SK-N-MC (cell line): Measurements from ENCODE around the gene CACHD1.

Experiments
- DNase-seq: peaks from one replicate; pipeline ENCODE4 v3.0.0-alpha.2; 2011; ENCODE audit warnings: low read depth, low spot score
- H3K27ac ChIP-seq: fragments of 200-600 bp; sonication (generic); 2 replicates; pipeline ENCODE4 v1.5.1; 2016; ENCODE audit warnings: mixed run types
- H3K36me3 ChIP-seq: fragments of 200-600 bp; sonication (generic); 2 replicates; pipeline ENCODE4 v1.6.1; 2017; ENCODE audit warnings: antibody characterized with exemption, low read length, mixed read lengths; ENCODE audit not compliant: insufficient read depth
- H3K4me3 ChIP-seq: fragments of 200-600 bp; sonication (generic); 2 replicates; pipeline ENCODE4 v1.5.1; 2016
- H3K9ac ChIP-seq: fragments of 200-600 bp; sonication (generic); 2 replicates; pipeline ENCODE4 v1.8.0; 2017; ENCODE audit warnings: mixed run types, mixed read lengths; ENCODE audit not compliant: insufficient read length
- H3K9me3 ChIP-seq: fragments of 200-600 bp; sonication (generic); 2 replicates; pipeline ENCODE4 v1.6.1; 2017; ENCODE audit warnings: low read depth, mild to moderate bottlenecking, antibody characterized with exemption, low read length, moderate library complexity, mixed read lengths
- EZH2 ChIP-seq: fragments of 200-600 bp; sonication (generic); IDR thresholded peaks from one replicate; pipeline ENCODE4 v1.6.1; 2017; ENCODE audit warnings: antibody characterized with exemption
- FOXP2 ChIP-seq: optimal IDR thresholded peaks from 2 replicates; pipeline ENCODE3; 2011; ENCODE audit warnings: mild to moderate bottlenecking, moderate library complexity; ENCODE audit not compliant: insufficient read depth; ENCODE audit errors: extremely low read length, control extremely low read depth
- POLR2AphosphoS5 ChIP-seq: IDR thresholded peaks from 2 replicates; pipeline ENCODE4 v1.6.1; 2012; ENCODE audit warnings: mild to moderate bottlenecking, low read depth, low read length, borderline replicate concordance

CACHD1 gene

DNA sequence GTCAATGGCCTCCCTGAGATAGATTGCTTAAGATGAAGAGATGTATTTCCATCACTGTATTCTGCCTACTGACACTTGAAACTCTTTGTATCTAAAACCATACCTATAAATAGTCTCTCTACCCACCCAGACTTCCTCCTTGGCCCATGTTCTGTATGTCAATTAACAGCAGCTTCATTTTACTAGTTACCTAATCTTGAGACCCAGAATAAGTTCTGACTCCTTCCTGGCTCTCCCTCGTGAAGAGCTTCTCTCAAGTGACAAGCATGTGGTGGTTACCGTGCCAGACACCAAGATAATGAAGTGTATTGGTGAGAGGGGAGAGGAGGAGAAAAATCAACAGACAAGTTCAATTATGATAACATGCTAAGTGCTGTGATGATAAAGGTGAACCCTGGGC lies 146.1 kb downstream of the CACHD1 start:
- no peak for DNase-seq
- Histone ChIP-seq H3K27ac (no peak overlapping the region), H3K9me3 (no peaks in the 10 kb centered on the region), H3K4me3 (no peak overlapping the region), H3K9ac (no peak overlapping the region), H3K36me3 (peaks cover 10% of the 10 kb centered on the region; the same call in 1 of the 2 replicates)
- no peak for TF ChIP-seq EZH2
- TF ChIP-seq POLR2AphosphoS5, result no peak
- TF ChIP-seq FOXP2, result no peak

DNA sequence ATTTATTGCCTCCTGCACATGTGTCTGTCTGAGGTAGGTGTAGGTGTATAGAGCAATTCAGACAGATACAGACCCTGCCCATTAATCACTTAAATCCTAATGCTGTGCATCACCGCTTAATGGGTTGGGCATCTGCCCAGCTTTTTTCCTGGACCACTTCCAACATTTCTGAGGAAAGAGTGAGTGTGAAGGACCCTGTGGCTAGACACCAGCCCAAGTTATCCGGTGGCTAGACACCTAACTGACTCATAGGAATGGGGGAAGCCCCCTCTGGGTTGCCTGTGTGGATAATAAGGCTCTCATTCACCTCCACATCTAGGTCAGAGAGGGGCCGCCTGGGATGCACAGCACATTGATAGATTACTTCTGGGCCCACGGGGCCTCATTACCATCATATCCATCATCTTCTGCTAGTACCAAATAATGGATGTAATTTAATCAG lies 153.8 kb downstream of the CACHD1 start:
- Histone ChIP-seq H3K36me3 (no peaks in the 10 kb centered on the region), H3K4me3 (no peak overlapping the region), H3K9me3 (no peaks in the 10 kb centered on the region), H3K9ac (no peak overlapping the region), H3K27ac (no peak overlapping the region)
- TF ChIP-seq POLR2AphosphoS5 (no peak), EZH2 (no peak), FOXP2 (no peak)
- no peak for DNase-seq

DNA sequence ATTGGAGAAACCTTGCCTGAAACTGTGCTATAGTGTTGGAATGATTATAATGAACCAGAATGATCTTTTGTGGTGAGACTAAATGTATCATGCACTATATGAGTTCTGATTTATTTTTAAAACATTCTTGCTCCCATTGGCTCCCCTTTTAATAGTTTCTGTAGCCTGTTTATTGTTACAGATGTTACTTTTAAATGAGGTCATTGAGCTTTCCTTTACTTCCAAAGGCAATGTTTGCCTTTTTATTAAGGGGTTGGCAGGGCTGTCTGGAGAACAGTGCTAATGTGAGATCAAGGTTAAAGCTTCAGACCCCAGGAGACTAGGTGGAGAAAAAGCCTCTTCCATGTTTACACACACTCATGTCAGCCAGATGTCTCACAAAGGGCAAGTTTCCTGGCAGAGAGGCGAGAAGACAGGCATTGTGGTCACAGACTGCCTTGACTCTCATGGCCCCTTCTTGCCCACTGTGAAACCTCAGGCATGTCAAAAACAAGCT lies 154.3 kb downstream of the CACHD1 start:
- Histone ChIP-seq H3K9ac (no peak overlapping the region), H3K4me3 (no peak overlapping the region), H3K27ac (no peak overlapping the region), H3K9me3 (no peaks in the 10 kb centered on the region), H3K36me3 (no peaks in the 10 kb centered on the region)
- DNase-seq, result no peak
- TF ChIP-seq FOXP2 (no peak), POLR2AphosphoS5 (no peak), EZH2 (no peak)

DNA sequence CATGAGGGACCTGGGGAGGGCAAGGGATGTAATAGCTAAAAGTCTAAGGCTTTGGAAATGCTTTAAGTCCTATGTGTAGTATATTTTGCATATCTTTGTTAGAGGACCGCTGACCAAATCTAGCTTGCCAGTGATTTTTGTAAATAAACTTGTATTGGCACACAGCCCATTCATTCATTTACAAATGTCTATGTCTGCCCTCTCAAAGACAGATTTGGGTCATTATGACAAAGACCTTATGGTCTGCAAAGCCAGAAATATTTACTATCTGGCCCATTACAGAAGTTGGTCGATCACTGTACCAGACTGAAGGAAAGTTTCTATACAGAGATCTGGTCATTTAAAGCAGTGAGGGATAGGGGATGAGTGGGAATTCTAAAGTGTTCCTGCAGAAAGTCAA lies 154.9 kb downstream of the CACHD1 start:
- Histone ChIP-seq H3K36me3 (no peaks in the 10 kb centered on the region), H3K27ac (no peak overlapping the region), H3K9ac (no peak overlapping the region), H3K9me3 (no peaks in the 10 kb centered on the region), H3K4me3 (no peak overlapping the region)
- no peak for DNase-seq
- TF ChIP-seq EZH2, result no peak
- TF ChIP-seq POLR2AphosphoS5, result no peak

DNA sequence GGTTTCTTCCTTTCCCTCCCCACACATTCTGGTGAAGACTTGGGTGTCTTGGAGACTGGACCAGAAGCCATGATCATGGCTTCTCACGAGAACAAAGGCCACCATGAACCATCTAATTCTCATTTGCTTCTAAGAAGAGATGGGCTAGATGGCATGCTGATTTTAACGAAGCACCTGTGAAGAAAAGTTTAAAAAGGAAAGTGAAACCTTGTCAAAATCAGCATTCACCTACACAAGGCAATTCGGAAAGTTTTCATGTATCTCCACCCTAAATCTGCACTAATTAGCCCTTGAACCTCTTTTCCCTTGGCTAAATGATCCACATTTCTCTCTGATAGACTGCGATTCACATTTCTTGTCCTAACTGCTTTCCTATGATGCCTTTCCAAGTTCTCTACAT lies 160.7 kb downstream of the CACHD1 start:
- peak overlapping the region; percentile 26; the same call in 1 of the 2 replicates for H3K27ac ChIP-seq
- H3K9ac ChIP-seq, result no peak overlapping the region
- TF ChIP-seq EZH2, result no peak
- TF ChIP-seq POLR2AphosphoS5, result no peak
- TF ChIP-seq FOXP2, result no peak
- no peak overlapping the region for H3K4me3 ChIP-seq
- H3K36me3 ChIP-seq, result peaks cover 15% of the 10 kb centered on the region
- no peaks in the 10 kb centered on the region for H3K9me3 ChIP-seq
- no peak for DNase-seq

DNA sequence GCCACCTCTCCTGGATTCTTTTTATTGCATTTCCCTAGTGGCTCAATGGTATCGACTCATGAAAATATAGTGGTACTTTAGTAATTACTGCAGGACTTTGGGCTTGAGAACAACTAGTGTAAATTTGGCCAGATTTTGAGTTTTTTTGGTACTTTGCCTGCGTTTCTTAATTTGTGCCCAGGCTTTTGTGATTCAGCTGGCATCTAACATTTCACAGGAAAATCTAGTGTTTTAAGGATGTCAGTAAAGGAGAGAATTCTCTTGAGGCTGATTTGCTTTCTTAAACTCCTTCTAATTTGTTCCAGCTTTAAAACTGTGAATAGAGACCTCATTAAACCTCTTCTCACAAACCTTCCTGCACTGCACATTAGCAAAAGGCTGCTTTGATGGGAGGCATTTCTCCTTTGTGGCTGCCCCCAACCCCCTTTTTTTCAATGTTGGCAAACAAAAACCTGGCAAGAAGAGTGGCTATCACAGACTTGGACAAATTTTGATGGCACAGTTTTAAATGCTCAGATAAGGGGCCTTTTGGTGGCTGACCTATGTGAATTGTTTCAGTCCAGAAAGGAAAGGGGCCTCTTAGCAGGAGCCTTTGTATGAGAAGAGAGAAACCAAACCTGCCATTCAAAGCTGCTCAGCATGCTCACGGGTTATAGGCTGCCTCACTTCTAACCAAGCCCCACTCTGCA lies 161.6 kb downstream of the CACHD1 start:
- Histone ChIP-seq H3K4me3 (no peak overlapping the region), H3K36me3 (peaks cover 20% of the 10 kb centered on the region), H3K9ac (no peak overlapping the region), H3K9me3 (no peaks in the 10 kb centered on the region), H3K27ac (0 out of 2 replicates have a peak overlapping the region, but pooled peaks have one; percentile 40)
- no peak for DNase-seq
- TF ChIP-seq POLR2AphosphoS5, result no peak
- no peak for TF ChIP-seq EZH2
- no peak for TF ChIP-seq FOXP2

DNA sequence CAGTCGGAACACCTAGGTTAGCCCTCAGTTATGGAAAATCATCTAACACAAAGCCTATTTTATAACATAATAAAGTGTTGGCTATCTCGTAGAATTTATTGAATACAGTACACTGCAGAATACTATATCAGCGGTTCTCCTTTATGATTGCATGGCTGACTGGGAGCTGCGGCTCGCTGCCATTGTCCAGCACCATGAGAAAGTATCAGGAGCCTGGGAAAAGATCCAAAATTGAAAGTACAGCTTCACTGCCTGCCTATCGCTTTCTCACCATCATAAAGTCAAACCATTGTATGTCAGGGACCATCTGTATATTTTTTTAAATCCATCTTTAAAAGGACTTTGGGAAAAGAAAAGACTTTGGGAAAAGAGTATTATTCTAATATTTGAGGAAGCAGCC lies 163.0 kb downstream of the CACHD1 start:
- no peak overlapping the region for H3K9ac ChIP-seq
- no peak overlapping the region for H3K27ac ChIP-seq

DNA sequence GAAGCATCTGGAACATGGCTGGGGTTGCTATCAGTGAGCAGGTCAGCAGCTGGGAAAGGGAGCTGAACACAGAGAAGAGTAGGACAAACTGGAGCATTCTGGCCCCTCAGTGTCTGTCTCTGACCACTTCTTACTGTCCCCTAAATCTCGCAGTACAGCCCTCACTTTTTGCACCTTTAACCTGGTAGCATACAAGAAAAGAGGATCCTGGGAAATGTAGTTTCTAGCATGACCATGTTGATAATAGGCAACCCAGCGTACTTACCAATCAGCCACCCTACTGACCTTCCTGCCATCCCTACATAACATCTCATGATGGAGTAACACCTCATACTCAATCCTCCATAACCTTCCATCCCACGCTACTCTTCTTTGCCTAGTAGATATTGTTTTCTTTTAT lies 175.8 kb downstream of the CACHD1 start:
- Histone ChIP-seq H3K9me3 (no peaks in the 10 kb centered on the region), H3K9ac (no peak overlapping the region), H3K36me3 (peaks cover 31% of the 10 kb centered on the region), H3K27ac (no peak overlapping the region), H3K4me3 (no peak overlapping the region)
- TF ChIP-seq FOXP2, result no peak
- no peak for TF ChIP-seq EZH2
- TF ChIP-seq POLR2AphosphoS5, result no peak
- DNase-seq, result no peak

More for the DNA sequence above, 163.0 kb downstream of the CACHD1 start:
- TF ChIP-seq POLR2AphosphoS5, result no peak
- no peak for TF ChIP-seq FOXP2
- no peak for TF ChIP-seq EZH2
- H3K9me3 ChIP-seq, result no peaks in the 10 kb centered on the region
- no peak overlapping the region for H3K4me3 ChIP-seq
- peaks cover 23% of the 10 kb centered on the region for H3K36me3 ChIP-seq
- DNase-seq, result no peak
